Suppressor macrophage treated with lipopolysaccharide for 1 hour (primary cell): ENCODE results near the gene ELL2.

Source experiments
- DNase-seq, 3 donors: peaks; one replicate each; pipeline ENCODE4 v3.0.0-alpha.2; 2020 to 2022

ELL2 gene

GRCh38 chr5:95954716-95955115 lies 6.9 kb downstream of the ELL2 start:
- DNase-seq = no peak

GRCh38 chr5:95953021-95953702 lies 8.5 kb downstream of the ELL2 start:
- no peak for DNase-seq

- DNase-seq = no peak
Observed at GRCh38 chr5:95951916-95952315, 9.7 kb downstream of the ELL2 start.

- no peak for DNase-seq
Observed at GRCh38 chr5:95949810-95950209, 11.8 kb downstream of the ELL2 start.

- DNase-seq = peak in 2 of 3 donors; percentile 45 to 50
Observed at GRCh38 chr5:95948631-95949030, 13.0 kb downstream of the ELL2 start.

GRCh38 chr5:95946451-95946850 lies 15.2 kb downstream of the ELL2 start:
- no peak for DNase-seq

- DNase-seq = no peak
Observed at GRCh38 chr5:95942968-95943367, 18.7 kb downstream of the ELL2 start.

- no peak for DNase-seq
Observed at GRCh38 chr5:95942414-95942813, 19.2 kb downstream of the ELL2 start.

GRCh38 chr5:95941756-95942155 lies 19.9 kb downstream of the ELL2 start:
- DNase-seq = no peak

GRCh38 chr5:95940758-95941682 lies 20.6 kb downstream of the ELL2 start:
- no peak for DNase-seq

GRCh38 chr5:95939465-95939864 lies 22.2 kb downstream of the ELL2 start:
- DNase-seq = no peak

- DNase-seq = no peak
Observed at GRCh38 chr5:95938766-95939165, 22.9 kb downstream of the ELL2 start.

- no peak for DNase-seq
Observed at GRCh38 chr5:95938347-95938746, 23.3 kb downstream of the ELL2 start.

- no peak for DNase-seq
Observed at GRCh38 chr5:95937607-95938152, 24.0 kb downstream of the ELL2 start.

- no peak for DNase-seq
Observed at GRCh38 chr5:95936812-95937397, 24.7 kb downstream of the ELL2 start.

- DNase-seq = no peak
Observed at GRCh38 chr5:95935553-95936100, 26.0 kb downstream of the ELL2 start.

- DNase-seq = no peak
Observed at GRCh38 chr5:95934207-95934804, 27.3 kb downstream of the ELL2 start.

GRCh38 chr5:95932941-95933340 lies 28.7 kb downstream of the ELL2 start:
- DNase-seq = no peak

GRCh38 chr5:95931079-95931833 lies 30.4 kb downstream of the ELL2 start:
- no peak for DNase-seq

GRCh38 chr5:95930141-95930930 lies 31.3 kb downstream of the ELL2 start:
- DNase-seq = no peak

- DNase-seq = no peak
Observed at GRCh38 chr5:95928724-95929253, 32.9 kb downstream of the ELL2 start.
